ENCODE measurements around the gene ANXA2.

Gene ANXA2

DNA sequence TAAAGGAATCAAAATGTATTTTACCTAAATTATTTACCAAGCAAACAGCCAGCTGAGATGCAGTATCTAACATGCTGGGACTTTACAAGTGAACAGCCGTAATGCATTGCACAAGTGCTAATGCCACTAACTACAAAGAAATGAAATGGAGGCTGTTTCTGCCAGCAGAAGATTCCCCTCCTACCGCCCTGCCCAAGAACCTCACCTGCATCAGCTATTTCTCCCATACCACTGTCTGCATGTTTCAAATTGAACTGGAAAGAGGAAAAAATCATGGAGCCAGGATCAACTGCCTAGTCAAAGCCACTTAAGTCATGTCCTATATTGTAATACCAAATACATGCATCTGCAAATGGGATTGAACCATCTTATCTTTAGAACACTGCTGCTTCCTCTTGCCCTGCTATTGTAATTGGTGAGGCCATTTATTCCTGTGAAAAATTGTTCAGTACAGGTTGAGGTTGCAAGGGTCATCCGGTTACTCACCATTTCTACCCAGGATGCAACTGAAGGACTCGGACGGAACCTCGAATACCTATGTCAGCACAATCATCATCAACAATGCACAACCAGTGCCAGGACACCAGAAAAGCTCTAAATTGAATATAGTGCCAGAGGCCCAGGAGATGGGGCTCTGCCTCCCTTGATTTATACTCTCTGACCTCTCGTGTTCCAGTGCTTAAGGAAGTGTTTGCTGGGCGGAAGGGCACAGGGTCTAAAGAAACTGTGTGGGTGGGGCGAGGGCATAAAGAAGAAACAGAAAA lies 27.5 kb downstream of the ANXA2 start:
- no peak overlapping the region for H2BK5ac ChIP-seq (ENCODE audit: low read length)
- no peak overlapping the region for H2BK12ac ChIP-seq (ENCODE audit: low read length)
- no peak overlapping the region for H3K14ac ChIP-seq (ENCODE audit: low read length)
- no peaks in the 10 kb centered on the region for H3K36me3 ChIP-seq (replicated peaks in 1 of 2; ENCODE audit: control insufficient read depth in 2 of 2, insufficient read depth in 2 of 2, low read length in 2 of 2)
- no peak overlapping the region for H3K4ac ChIP-seq (ENCODE audit: low read length)
- WGBS, 2 donors (ENCODE audit: extremely low coverage in 2 of 2, insufficient read length in 2 of 2, insufficient replicate concordance in 1 of 2) = no CpG with 5 or more reads among the region's 9 CpGs
- H3K4me3 ChIP-seq (ENCODE audit: low read length in 2 of 2) = no peak overlapping the region
- no peak overlapping the region for H2AK5ac ChIP-seq (ENCODE audit: low read depth, low read length)
- H4K91ac ChIP-seq (ENCODE audit: low read depth, low read length, poor library complexity) = no peak overlapping the region
- no peak overlapping the region for H3K23ac ChIP-seq (ENCODE audit: low read depth, low read length, poor library complexity)
- no peak overlapping the region for H2BK15ac ChIP-seq (ENCODE audit: low read length)
- H2AFZ ChIP-seq (ENCODE audit: low read length) = no peak overlapping the region
- H3K9ac ChIP-seq (ENCODE audit: low read depth, low read length, poor library complexity) = no peak overlapping the region
- no peaks in the 10 kb centered on the region for H3K27me3 ChIP-seq (ENCODE audit: control insufficient read depth in 3 of 3, insufficient read depth in 3 of 3, low read depth in 1 of 3, low read length in 3 of 3)
- no peak overlapping the region for H4K8ac ChIP-seq (ENCODE audit: low read depth, low read length)
- H3K27ac ChIP-seq (replicated peaks; ENCODE audit: low read length) = no peak overlapping the region
- no peak for DNase-seq (ENCODE audit: low spot score)
- H3K4me1 ChIP-seq (ENCODE audit: control insufficient read depth in 2 of 2, insufficient read depth in 1 of 2, low read depth in 1 of 2, low read length in 2 of 2) = peaks cover 16 to 24% of the 10 kb centered on the region in 2 donors
- H2BK120ac ChIP-seq (ENCODE audit: low read depth, low read length) = no peak overlapping the region
- H3K79me1 ChIP-seq (ENCODE audit: low read depth, low read length) = no peaks in the 10 kb centered on the region
- no peak overlapping the region for H3K4me2 ChIP-seq (ENCODE audit: insufficient read depth, low read length, poor library complexity, severe bottlenecking)
- H3K9me3 ChIP-seq (replicated peaks in 1 of 2; ENCODE audit: control insufficient read depth in 2 of 2, insufficient read depth in 1 of 2, low read depth in 1 of 2, low read length in 2 of 2) = peaks cover 0 to 4% of the 10 kb centered on the region in 2 donors
- H3K18ac ChIP-seq (ENCODE audit: low read length) = no peak overlapping the region

DNA sequence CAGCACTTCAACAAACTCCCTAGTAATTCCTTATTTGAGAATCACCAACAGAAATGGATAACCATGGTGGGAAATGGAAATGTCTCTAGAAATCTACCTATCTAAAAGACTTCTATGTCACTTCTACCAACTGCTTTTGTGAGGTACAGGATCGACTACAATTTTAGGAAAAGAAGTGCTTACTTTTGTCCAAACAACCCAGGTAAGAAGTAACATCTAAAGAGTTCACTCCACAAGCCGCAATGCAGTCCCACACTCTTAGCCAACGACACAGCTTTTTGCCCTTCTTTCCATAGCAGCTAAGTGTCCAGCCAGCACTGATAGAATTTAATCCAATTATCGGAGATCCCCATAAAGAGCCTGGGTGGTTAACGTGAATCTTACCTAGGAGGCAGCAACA lies 28.1 kb downstream of the ANXA2 start:
- Histone ChIP-seq H3K14ac (ENCODE audit: low read length) (no peak overlapping the region), H3K23ac (ENCODE audit: low read depth, low read length, poor library complexity) (no peak overlapping the region), H3K9ac (ENCODE audit: low read depth, low read length, poor library complexity) (no peak overlapping the region), H2BK5ac (ENCODE audit: low read length) (no peak overlapping the region), H3K79me1 (ENCODE audit: low read depth, low read length) (no peaks in the 10 kb centered on the region), H2AK5ac (ENCODE audit: low read depth, low read length) (no peak overlapping the region), H3K36me3 (replicated peaks in 1 of 2; ENCODE audit: control insufficient read depth in 2 of 2, insufficient read depth in 2 of 2, low read length in 2 of 2) (no peaks in the 10 kb centered on the region), H2AFZ (ENCODE audit: low read length) (no peak overlapping the region), H3K18ac (ENCODE audit: low read length) (no peak overlapping the region), H2BK12ac (ENCODE audit: low read length) (no peak overlapping the region), H3K27me3 (ENCODE audit: control insufficient read depth in 3 of 3, insufficient read depth in 3 of 3, low read depth in 1 of 3, low read length in 3 of 3) (no peaks in the 10 kb centered on the region), H3K4me3 (ENCODE audit: low read length in 2 of 2) (no peak overlapping the region), H3K4ac (ENCODE audit: low read length) (no peak overlapping the region), H4K91ac (ENCODE audit: low read depth, low read length, poor library complexity) (no peak overlapping the region), H4K8ac (ENCODE audit: low read depth, low read length) (no peak overlapping the region), H3K27ac (replicated peaks; ENCODE audit: low read length) (no peak overlapping the region), H2BK15ac (ENCODE audit: low read length) (no peak overlapping the region), H2BK120ac (ENCODE audit: low read depth, low read length) (no peak overlapping the region), H3K4me1 (ENCODE audit: control insufficient read depth in 2 of 2, insufficient read depth in 1 of 2, low read depth in 1 of 2, low read length in 2 of 2) (peaks cover 14 to 18% of the 10 kb centered on the region in 2 donors), H3K9me3 (replicated peaks in 1 of 2; ENCODE audit: control insufficient read depth in 2 of 2, insufficient read depth in 1 of 2, low read depth in 1 of 2, low read length in 2 of 2) (peaks cover 0 to 4% of the 10 kb centered on the region in 2 donors), H3K4me2 (ENCODE audit: insufficient read depth, low read length, poor library complexity, severe bottlenecking) (no peak overlapping the region)
- WGBS, 2 donors (ENCODE audit: extremely low coverage in 2 of 2, insufficient read length in 2 of 2, insufficient replicate concordance in 1 of 2) = no CpG with 5 or more reads among the region's 5 CpGs
- DNase-seq (ENCODE audit: low spot score) = no peak

DNA sequence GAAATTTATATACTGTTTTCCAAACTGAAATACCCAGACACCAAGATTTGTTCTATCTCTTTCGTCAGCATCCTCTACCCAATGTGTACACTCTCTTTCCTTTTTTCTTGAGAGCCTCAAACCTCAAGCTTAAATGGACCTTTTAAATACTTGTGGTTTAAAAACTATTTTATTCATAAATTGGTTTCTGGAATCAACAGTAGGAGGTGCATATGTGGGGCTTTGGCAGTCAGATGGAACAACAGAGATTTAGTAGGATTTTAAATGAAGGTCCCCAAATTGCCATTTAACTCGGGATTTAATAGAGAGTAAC lies 33.2 kb downstream of the ANXA2 start:
- H4K8ac ChIP-seq (ENCODE audit: low read depth, low read length) = no peak overlapping the region
- no peak overlapping the region for H2AFZ ChIP-seq (ENCODE audit: low read length)
- H3K79me1 ChIP-seq (ENCODE audit: low read depth, low read length) = no peaks in the 10 kb centered on the region
- no peak overlapping the region for H3K4me3 ChIP-seq (ENCODE audit: low read length in 2 of 2)
- H2BK12ac ChIP-seq (ENCODE audit: low read length) = no peak overlapping the region
- no CpG with 5 or more reads among the region's 2 CpGs for WGBS, 2 donors (ENCODE audit: extremely low coverage in 2 of 2, insufficient read length in 2 of 2, insufficient replicate concordance in 1 of 2)
- H3K9me3 ChIP-seq (replicated peaks in 1 of 2; ENCODE audit: control insufficient read depth in 2 of 2, insufficient read depth in 1 of 2, low read depth in 1 of 2, low read length in 2 of 2) = peaks cover 0 to 4% of the 10 kb centered on the region in 2 donors
- no peak overlapping the region for H3K18ac ChIP-seq (ENCODE audit: low read length)
- H3K27me3 ChIP-seq (ENCODE audit: control insufficient read depth in 3 of 3, insufficient read depth in 3 of 3, low read depth in 1 of 3, low read length in 3 of 3) = no peaks in the 10 kb centered on the region
- no peaks in the 10 kb centered on the region for H3K36me3 ChIP-seq (replicated peaks in 1 of 2; ENCODE audit: control insufficient read depth in 2 of 2, insufficient read depth in 2 of 2, low read length in 2 of 2)
- H3K9ac ChIP-seq (ENCODE audit: low read depth, low read length, poor library complexity) = no peak overlapping the region
- no peak overlapping the region for H3K4me2 ChIP-seq (ENCODE audit: insufficient read depth, low read length, poor library complexity, severe bottlenecking)
- no peak overlapping the region for H3K23ac ChIP-seq (ENCODE audit: low read depth, low read length, poor library complexity)
- H2BK15ac ChIP-seq (ENCODE audit: low read length) = no peak overlapping the region
- H2BK120ac ChIP-seq (ENCODE audit: low read depth, low read length) = no peak overlapping the region
- H3K14ac ChIP-seq (ENCODE audit: low read length) = no peak overlapping the region
- no peak overlapping the region for H3K27ac ChIP-seq (replicated peaks; ENCODE audit: low read length)
- H2BK5ac ChIP-seq (ENCODE audit: low read length) = no peak overlapping the region
- peaks cover 0 to 7% of the 10 kb centered on the region in 2 donors for H3K4me1 ChIP-seq (ENCODE audit: control insufficient read depth in 2 of 2, insufficient read depth in 1 of 2, low read depth in 1 of 2, low read length in 2 of 2)
- H4K91ac ChIP-seq (ENCODE audit: low read depth, low read length, poor library complexity) = no peak overlapping the region
- no peak for DNase-seq (ENCODE audit: low spot score)
- no peak overlapping the region for H2AK5ac ChIP-seq (ENCODE audit: low read depth, low read length)
- H3K4ac ChIP-seq (ENCODE audit: low read length) = no peak overlapping the region

DNA sequence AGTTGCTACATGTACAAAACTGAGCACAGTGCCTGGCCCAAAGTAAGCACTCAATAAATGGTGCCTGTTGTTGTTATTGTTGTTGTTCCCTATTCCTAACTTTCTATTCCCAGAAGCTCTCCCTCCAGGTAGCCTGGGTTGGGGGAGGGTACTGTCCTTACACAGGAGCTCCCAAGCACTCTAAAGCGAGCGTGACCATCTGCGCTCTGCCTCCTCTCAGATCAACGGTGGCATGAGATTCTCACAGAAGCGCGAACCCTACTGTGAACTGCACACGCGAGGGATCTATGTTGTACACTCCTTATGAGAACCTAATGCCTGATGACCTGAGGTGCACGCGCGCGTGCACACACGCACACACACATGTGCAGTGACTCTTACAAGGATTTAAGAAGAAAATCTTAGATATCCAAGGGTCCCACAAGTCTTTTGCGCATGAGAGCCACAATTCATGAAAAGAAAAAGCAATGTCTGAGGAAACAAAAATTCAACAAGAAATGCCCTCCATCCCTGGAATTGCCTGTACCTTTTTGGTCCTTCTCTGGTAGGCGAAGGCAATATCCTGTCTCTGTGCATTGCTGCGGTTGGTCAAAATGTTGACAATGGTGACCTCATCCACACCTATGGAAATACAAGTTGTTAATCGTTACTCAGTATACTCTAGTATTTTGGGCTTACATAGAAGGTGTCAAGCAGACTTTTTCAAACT lies 33.7 kb downstream of the ANXA2 start:
- peaks cover 0 to 7% of the 10 kb centered on the region in 2 donors for H3K4me1 ChIP-seq (ENCODE audit: control insufficient read depth in 2 of 2, insufficient read depth in 1 of 2, low read depth in 1 of 2, low read length in 2 of 2)
- no peak overlapping the region for H3K4me2 ChIP-seq (ENCODE audit: insufficient read depth, low read length, poor library complexity, severe bottlenecking)
- H2BK15ac ChIP-seq (ENCODE audit: low read length) = no peak overlapping the region
- no peak for DNase-seq (ENCODE audit: low spot score)
- H3K18ac ChIP-seq (ENCODE audit: low read length) = no peak overlapping the region
- no peak overlapping the region for H2AFZ ChIP-seq (ENCODE audit: low read length)
- no peak overlapping the region for H3K9ac ChIP-seq (ENCODE audit: low read depth, low read length, poor library complexity)
- H3K23ac ChIP-seq (ENCODE audit: low read depth, low read length, poor library complexity) = no peak overlapping the region
- no CpG with 5 or more reads among the region's 17 CpGs for WGBS, 2 donors (ENCODE audit: extremely low coverage in 2 of 2, insufficient read length in 2 of 2, insufficient replicate concordance in 1 of 2)
- no peak overlapping the region for H4K8ac ChIP-seq (ENCODE audit: low read depth, low read length)
- no peaks in the 10 kb centered on the region for H3K27me3 ChIP-seq (ENCODE audit: control insufficient read depth in 3 of 3, insufficient read depth in 3 of 3, low read depth in 1 of 3, low read length in 3 of 3)
- no peak overlapping the region for H3K4ac ChIP-seq (ENCODE audit: low read length)
- H3K14ac ChIP-seq (ENCODE audit: low read length) = no peak overlapping the region
- no peak overlapping the region for H2BK120ac ChIP-seq (ENCODE audit: low read depth, low read length)
- H2BK5ac ChIP-seq (ENCODE audit: low read length) = no peak overlapping the region
- H2BK12ac ChIP-seq (ENCODE audit: low read length) = no peak overlapping the region
- no peak overlapping the region for H3K4me3 ChIP-seq (ENCODE audit: low read length in 2 of 2)
- H2AK5ac ChIP-seq (ENCODE audit: low read depth, low read length) = no peak overlapping the region
- no peak overlapping the region for H3K27ac ChIP-seq (replicated peaks; ENCODE audit: low read length)
- no peaks in the 10 kb centered on the region for H3K9me3 ChIP-seq (replicated peaks in 1 of 2; ENCODE audit: control insufficient read depth in 2 of 2, insufficient read depth in 1 of 2, low read depth in 1 of 2, low read length in 2 of 2)
- no peak overlapping the region for H4K91ac ChIP-seq (ENCODE audit: low read depth, low read length, poor library complexity)
- H3K79me1 ChIP-seq (ENCODE audit: low read depth, low read length) = no peaks in the 10 kb centered on the region
- H3K36me3 ChIP-seq (replicated peaks in 1 of 2; ENCODE audit: control insufficient read depth in 2 of 2, insufficient read depth in 2 of 2, low read length in 2 of 2) = no peaks in the 10 kb centered on the region

Data from neuronal stem cell (in vitro differentiated cells).